ENCODE measurements around the gene SYVN1.

SYVN1 gene

DNA sequence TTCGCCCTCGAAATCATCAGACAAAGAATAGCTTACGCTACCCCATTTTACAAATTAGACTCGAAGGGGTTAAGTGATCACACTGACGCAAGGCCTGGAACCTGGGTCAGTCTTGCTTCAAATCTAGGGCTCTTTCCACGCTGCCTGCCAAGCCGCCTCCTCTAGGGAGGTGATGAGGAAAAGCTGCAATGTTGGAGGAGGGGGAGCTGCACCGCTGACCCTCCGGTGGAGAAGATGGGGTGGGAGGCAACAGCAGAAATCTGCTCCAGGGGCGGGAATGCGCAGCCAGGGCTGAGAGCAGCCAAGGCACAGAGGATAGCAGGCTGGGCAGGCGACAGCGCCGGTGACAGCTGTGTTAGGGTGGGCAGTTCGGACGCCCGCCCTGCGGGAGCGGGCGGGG lies 595 bp downstream of the SYVN1 start:
- no peak overlapping the region for H2AFZ ChIP-seq (ENCODE audit: low read length)
- peak overlapping the region; percentile 99 for H3K27ac ChIP-seq (ENCODE audit: low read depth, low read length, poor library complexity, severe bottlenecking)
- peak overlapping the region; percentile 95 for H3K4me3 ChIP-seq (ENCODE audit: low read depth, low read length, poor library complexity, severe bottlenecking)
- peak overlapping the region; percentile 93 for H3K9ac ChIP-seq (ENCODE audit: low read length)
- H3K27me3 ChIP-seq (ENCODE audit: insufficient read depth, low read length), result no peaks in the 10 kb centered on the region
- H3K9me2 ChIP-seq (ENCODE audit: low read depth, low read length), result no peaks in the 10 kb centered on the region
- peak overlapping the region; percentile 93 for H3K4me2 ChIP-seq (ENCODE audit: low read length)
- peaks cover 50% of the 10 kb centered on the region for H3K4me1 ChIP-seq (ENCODE audit: insufficient read depth, low read length, severe bottlenecking)
- H3F3A ChIP-seq (ENCODE audit: insufficient read depth, low read length), result 0 out of 2 replicates have a peak, but pooled peaks cover 7% of the 10 kb centered on the region
- no peak for TF ChIP-seq EZH2 (IDR thresholded peaks at IDR 0.05; ENCODE audit: borderline replicate concordance, low read length)
- TF ChIP-seq, protein P1, sequence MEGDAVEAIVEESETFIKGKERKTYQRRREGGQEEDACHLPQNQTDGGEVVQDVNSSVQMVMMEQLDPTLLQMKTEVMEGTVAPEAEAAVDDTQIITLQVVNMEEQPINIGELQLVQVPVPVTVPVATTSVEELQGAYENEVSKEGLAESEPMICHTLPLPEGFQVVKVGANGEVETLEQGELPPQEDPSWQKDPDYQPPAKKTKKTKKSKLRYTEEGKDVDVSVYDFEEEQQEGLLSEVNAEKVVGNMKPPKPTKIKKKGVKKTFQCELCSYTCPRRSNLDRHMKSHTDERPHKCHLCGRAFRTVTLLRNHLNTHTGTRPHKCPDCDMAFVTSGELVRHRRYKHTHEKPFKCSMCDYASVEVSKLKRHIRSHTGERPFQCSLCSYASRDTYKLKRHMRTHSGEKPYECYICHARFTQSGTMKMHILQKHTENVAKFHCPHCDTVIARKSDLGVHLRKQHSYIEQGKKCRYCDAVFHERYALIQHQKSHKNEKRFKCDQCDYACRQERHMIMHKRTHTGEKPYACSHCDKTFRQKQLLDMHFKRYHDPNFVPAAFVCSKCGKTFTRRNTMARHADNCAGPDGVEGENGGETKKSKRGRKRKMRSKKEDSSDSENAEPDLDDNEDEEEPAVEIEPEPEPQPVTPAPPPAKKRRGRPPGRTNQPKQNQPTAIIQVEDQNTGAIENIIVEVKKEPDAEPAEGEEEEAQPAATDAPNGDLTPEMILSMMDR (IDR thresholded peaks at IDR 0.05; ENCODE audit: low read length), result no peak
- no peaks in the 10 kb centered on the region for H4K20me1 ChIP-seq (ENCODE audit: insufficient read depth, low read length)
- peaks cover 8% of the 10 kb centered on the region; the same call in 1 of the 2 replicates for H3K79me2 ChIP-seq (ENCODE audit: insufficient read depth, low read length)
- H3K36me3 ChIP-seq (ENCODE audit: insufficient read depth, low read length), result peaks cover 50% of the 10 kb centered on the region
- no peaks in the 10 kb centered on the region for H3K9me3 ChIP-seq (ENCODE audit: low read length)

GRCh38 chr11:65132988-65133700 lies 1.2 kb downstream of the SYVN1 start:
- Histone ChIP-seq H3K79me2 (ENCODE audit: insufficient read depth, low read length) (peaks cover 8% of the 10 kb centered on the region; the same call in 1 of the 2 replicates), H3K4me3 (ENCODE audit: low read depth, low read length, poor library complexity, severe bottlenecking) (peak overlapping the region; percentile 95), H2AFZ (ENCODE audit: low read length) (no peak overlapping the region), H3K27ac (ENCODE audit: low read depth, low read length, poor library complexity, severe bottlenecking) (peak overlapping the region; percentile 99), H3K27me3 (ENCODE audit: insufficient read depth, low read length) (no peaks in the 10 kb centered on the region), H3K9me2 (ENCODE audit: low read depth, low read length) (no peaks in the 10 kb centered on the region), H3K9me3 (ENCODE audit: low read length) (no peaks in the 10 kb centered on the region), H3K36me3 (ENCODE audit: insufficient read depth, low read length) (peaks cover 56% of the 10 kb centered on the region), H3K4me1 (ENCODE audit: insufficient read depth, low read length, severe bottlenecking) (peaks cover 50% of the 10 kb centered on the region), H4K20me1 (ENCODE audit: insufficient read depth, low read length) (no peaks in the 10 kb centered on the region), H3K9ac (ENCODE audit: low read length) (peak overlapping the region; percentile 93), H3F3A (ENCODE audit: insufficient read depth, low read length) (0 out of 2 replicates have a peak, but pooled peaks cover 7% of the 10 kb centered on the region), H3K4me2 (ENCODE audit: low read length) (peak overlapping the region; percentile 93)
- TF ChIP-seq, protein P1 (IDR thresholded peaks at IDR 0.05; ENCODE audit: low read length), result no peak
- TF ChIP-seq EZH2 (IDR thresholded peaks at IDR 0.05; ENCODE audit: borderline replicate concordance, low read length), result no peak

- Histone ChIP-seq H4K20me1 (ENCODE audit: insufficient read depth, low read length) (no peaks in the 10 kb centered on the region), H3K27ac (ENCODE audit: low read depth, low read length, poor library complexity, severe bottlenecking) (peak overlapping the region; percentile 99), H3K27me3 (ENCODE audit: insufficient read depth, low read length) (no peaks in the 10 kb centered on the region), H3F3A (ENCODE audit: insufficient read depth, low read length) (0 out of 2 replicates have a peak, but pooled peaks cover 7% of the 10 kb centered on the region), H3K4me2 (ENCODE audit: low read length) (peak overlapping the region; percentile 93), H3K79me2 (ENCODE audit: insufficient read depth, low read length) (peaks cover 8% of the 10 kb centered on the region; the same call in 1 of the 2 replicates), H2AFZ (ENCODE audit: low read length) (no peak overlapping the region), H3K9me2 (ENCODE audit: low read depth, low read length) (no peaks in the 10 kb centered on the region), H3K9ac (ENCODE audit: low read length) (peak overlapping the region; percentile 93), H3K9me3 (ENCODE audit: low read length) (no peaks in the 10 kb centered on the region), H3K4me3 (ENCODE audit: low read depth, low read length, poor library complexity, severe bottlenecking) (peak overlapping the region; percentile 95), H3K4me1 (ENCODE audit: insufficient read depth, low read length, severe bottlenecking) (peaks cover 50% of the 10 kb centered on the region), H3K36me3 (ENCODE audit: insufficient read depth, low read length) (peaks cover 63% of the 10 kb centered on the region)
- no peak for TF ChIP-seq EZH2 (IDR thresholded peaks at IDR 0.05; ENCODE audit: borderline replicate concordance, low read length)
- TF ChIP-seq, protein P1 (IDR thresholded peaks at IDR 0.05; ENCODE audit: low read length), result no peak
Observed at GRCh38 chr11:65132238-65132987, 1.9 kb downstream of the SYVN1 start.

All from OCI-LY1 (cell line).